Stimulated activated CD4-positive, alpha-beta T cell treated with anti-CD3 and anti-CD28 coated beads, Interleukin-2, amount 100 ng/mL, for 48 hours (primary cell): Measurements from ENCODE around the gene CECR2.
"Not testable (repeated sequence)": the region's sequence is repeated elsewhere in the genome, so short reads cannot be mapped to it uniquely, and the experiment has no call there.

Source experiments
- DNase-seq, 2 donors: peaks; one replicate each; pipeline ENCODE4 v3.0.0-alpha.2; 2020

The CECR2 gene

GRCh38 chr22:17471886-17472535, 102.8 kb downstream of the CECR2 start:
- no peak for DNase-seq

GRCh38 chr22:17472932-17473331, 103.7 kb downstream of the CECR2 start:
- DNase-seq: no peak

DNA sequence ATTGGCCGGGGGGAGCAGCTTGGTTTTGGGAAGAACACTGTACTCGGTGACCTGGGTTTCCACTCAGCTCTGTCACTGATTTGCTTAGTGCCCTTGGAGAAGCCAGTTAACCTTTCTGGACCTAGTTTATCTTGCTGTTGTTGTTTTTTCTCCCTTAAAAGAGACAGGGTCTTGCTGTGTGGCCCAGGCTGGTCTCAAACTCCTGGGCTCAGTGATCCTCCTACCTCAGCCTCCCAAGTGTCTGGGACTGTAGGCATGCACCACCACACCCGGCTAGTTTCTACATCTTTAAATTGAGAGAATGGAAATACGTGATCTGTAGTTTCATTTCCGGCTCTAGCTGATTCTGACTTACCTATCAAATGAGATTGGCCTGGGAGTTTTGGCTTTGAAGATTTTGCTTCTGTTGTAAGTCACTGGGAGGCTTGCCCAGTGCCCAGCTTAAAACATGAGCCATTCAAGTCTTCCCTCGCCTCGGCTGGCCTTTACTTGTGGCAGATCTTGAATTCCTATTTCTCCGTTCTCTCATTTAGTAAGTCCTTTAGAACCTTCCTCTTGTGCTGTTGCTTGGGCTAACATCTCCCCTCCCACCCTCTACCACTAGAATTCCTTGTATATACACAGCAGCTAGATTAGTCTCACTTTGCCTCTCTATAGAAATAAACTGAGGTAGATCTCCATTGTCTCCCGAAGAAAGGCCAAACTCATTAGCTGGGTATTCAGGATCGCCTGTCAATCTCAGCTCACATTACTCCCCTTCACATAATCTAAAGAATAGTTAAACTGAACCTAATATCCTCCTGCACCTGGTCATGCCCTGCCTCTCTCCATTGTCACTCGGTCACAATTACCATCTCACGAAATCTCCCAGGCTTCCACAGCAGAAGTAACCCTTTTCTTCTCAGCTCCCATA, 106.3 kb downstream of the CECR2 start:
- no peak for DNase-seq

DNA sequence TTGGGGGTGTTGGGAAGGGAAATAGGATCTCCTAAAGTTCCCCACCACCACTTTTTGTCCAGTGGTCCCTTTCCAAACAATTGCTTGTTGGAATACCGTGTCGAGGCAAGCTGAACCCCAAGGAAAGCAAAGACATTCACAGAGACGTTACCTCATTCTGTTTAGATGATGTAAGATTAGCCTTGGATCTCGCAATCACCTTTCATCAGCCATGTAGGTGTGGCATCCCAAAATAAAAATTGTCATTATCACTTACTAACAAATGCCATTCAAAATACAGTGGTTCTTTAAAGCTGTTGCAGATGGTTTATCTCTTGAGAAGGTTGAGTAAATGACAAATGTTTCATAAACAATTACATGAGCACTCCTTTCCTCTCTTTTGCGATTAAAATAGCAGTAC, 107.6 kb downstream of the CECR2 start:
- no peak for DNase-seq

- DNase-seq: no peak
Measured at GRCh38 chr22:17477391-17477833, 108.2 kb downstream of the CECR2 start.

- DNase-seq: no peak
Measured at GRCh38 chr22:17479135-17479534, 109.9 kb downstream of the CECR2 start.

DNA sequence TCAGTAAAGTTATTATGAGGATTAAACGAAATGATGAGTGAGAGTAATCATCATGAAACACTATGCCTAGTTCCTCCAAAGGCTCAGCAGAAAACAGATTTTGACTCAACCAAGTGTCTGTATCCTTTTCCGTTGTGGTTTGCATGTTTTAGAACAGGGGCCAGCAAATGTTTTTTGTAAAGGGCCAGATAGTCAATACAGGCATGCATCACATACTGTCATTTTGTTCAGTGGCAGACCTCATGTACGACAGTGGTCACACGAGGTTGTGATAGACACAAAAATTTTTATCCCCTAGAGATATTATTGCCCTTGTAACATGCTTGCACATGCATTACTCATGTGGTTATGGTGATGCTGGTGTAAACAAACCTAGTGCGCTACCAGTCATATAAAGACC, 112.2 kb downstream of the CECR2 start:
- no peak for DNase-seq

DNA sequence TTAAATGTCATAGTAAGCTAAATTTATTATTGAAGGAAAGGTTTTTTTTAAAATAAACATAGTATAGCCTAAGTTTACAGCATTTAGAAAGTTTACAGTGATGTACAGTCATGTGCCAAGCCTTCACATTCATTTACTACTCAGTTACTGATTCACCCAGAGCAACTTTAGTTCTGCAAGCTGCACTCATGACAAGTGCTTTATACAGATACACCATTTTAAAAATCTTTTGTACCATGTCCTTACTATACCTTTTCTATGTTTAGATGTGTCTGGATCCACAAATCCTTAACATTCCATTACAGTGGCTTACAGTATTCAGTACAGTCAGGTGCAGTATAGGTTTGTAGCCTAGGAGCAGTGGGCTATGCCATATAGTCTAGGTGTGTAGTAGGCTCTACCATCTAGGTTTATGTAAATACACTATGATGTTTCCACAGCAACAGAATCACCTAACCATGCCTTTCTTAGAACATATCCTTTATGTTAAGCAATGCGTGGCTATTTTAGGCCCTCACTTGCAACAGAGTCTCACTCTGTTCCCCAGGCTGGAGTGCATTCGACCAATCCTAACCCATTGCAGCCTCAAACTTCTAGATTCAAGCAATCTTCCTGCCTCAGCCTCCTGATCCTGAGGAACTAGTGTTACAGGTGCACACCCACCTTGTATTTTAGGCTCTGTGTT, 114.6 kb downstream of the CECR2 start:
- no peak for DNase-seq

GRCh38 chr22:17484608-17485007, 115.3 kb downstream of the CECR2 start:
- no peak for DNase-seq

- no peak for DNase-seq
Measured at GRCh38 chr22:17486313-17486712, 117.1 kb downstream of the CECR2 start.

DNA sequence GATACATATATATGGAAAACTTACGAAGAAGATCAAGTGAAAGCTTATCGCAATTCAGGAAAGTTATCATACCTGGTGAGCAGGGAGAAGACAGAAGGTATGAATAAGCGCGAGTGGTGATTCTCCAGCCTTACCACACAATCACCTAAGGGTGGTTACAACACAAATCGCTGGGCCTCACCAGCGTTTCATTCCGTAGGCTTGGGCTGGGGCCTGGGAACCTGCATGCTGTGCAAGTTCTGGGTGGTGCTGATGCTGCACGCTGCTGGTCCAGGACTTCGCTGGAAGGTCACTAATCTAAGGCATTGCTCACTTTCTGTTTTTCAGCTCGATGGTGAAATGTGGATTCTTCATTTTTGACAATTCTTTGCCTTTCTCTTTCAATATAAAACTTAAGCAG, 117.5 kb downstream of the CECR2 start:
- no peak for DNase-seq

DNA sequence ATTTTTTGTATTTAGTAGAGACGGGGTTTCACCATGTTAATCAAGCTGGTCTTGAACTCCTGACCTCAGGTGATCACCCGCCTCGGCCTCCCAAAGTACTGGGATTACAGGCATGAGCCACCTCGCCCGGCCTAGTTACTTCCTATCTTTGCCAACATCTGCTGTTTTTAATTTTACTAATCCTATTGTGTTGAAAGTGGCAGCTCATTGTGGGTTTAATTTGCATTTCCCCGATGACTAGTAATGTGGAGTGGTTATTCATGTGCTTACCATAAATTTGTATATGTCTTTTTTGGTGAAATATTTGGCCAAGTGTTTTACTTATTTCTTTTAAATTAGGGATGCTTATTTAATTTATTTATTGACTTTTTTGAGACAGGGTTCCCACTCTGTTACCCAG, 119.8 kb downstream of the CECR2 start:
- no peak for DNase-seq

DNA sequence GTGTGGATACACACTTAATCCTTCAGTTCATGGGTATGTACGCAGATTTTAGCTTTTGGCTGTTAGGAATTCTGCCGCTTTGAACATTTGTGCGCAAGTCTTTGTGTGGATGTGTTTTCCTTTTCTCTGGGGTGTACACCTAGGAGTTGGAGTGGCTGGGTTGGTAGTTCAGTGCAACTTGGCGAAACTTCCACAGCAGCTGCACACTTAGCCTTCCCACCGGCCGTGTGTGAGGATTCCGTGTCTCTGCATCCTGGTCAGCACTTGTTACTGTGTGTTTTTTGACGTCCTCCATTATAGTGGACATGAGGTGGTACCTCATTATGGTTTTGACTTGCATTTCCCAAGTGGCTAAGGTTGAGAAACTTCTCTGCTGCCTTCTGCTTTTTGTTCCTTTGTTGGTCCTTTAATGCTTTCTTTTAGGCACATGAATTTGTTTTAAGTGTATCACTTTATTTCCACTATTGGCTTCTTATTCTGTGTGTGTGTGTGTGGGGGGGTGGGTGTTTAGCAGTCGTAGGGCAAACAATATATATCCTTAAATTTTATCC, 121.9 kb downstream of the CECR2 start:
- DNase-seq: no peak

- no peak for DNase-seq
Measured at GRCh38 chr22:17492247-17492646, 123.0 kb downstream of the CECR2 start.

DNA sequence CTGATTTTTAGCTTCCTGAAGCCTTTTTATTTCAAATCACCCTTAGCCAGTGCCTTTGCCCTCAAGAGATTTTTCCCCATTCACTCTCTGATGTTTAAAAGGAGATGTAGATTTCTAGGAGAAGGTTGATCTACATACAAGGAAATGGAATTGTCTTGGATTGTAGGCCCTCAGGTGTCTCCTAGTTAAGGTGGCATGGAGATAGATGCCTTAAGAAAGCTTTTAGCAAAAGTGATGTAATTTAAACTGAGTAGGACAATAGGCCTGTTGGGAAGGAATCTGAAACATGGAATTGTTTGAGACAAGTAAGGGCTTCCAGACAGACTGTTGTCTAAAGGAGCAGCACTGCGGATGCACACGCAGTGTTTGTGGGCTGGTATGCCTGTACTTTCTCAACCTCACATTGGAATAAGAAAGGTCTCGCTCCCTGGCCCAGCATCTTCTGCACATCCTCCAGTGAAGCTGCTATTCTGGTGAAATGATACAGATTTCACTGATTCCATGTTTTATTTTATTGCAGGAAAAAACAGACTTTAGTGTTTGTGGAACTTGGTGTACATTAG, 124.2 kb downstream of the CECR2 start:
- no peak for DNase-seq

GRCh38 chr22:17496841-17497240, 127.6 kb downstream of the CECR2 start:
- DNase-seq: no peak

- DNase-seq: peak in 1 of 2 donors; percentile 24
Measured at GRCh38 chr22:17501679-17502285, 132.5 kb downstream of the CECR2 start.

- DNase-seq: no peak
Measured at GRCh38 chr22:17508110-17508509, 138.8 kb downstream of the CECR2 start.

GRCh38 chr22:17512960-17513359, 143.7 kb downstream of the CECR2 start:
- no peak for DNase-seq

GRCh38 chr22:17513612-17514011, 144.4 kb downstream of the CECR2 start:
- DNase-seq: no peak

- no peak for DNase-seq
Measured at GRCh38 chr22:17514084-17514483, 144.8 kb downstream of the CECR2 start.

DNA sequence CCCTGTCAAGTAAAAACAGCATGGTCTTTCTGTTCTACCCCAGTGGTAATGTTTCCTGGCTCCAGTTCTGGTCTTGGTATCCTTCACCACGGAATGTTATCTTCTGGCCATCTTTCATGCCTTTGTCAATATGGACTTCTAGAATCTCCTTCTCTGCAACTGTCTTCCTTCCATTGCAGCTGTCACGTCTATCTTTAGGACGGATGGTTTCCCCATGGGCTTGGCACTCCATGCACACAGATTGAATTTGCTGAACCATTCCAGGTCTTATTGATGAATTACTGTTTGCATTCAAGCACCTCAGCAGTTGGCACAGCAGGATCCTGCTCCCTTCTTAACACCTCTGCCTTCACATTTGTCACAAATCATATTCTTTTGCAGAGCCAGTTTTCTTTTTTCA, 149.1 kb downstream of the CECR2 start:
- no peak for DNase-seq

DNA sequence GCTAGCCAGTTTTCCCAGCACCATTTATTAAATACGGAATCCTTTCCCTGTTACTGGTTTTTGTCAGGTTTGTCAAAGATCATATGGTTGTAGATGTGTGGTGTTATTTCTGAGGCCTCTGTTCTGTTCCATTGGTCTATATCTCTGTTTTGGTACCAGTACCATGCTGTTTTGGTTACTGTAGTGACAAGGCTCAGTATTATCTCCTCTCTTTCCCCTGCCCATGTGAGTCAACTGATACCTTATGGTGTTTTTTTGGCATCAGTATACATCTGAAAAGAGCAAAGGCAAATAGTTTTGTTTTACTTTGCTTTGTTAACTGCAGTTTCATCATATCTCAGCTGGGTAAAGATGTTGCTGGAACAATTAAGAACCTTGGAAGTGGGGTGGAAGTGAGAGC, 152.7 kb downstream of the CECR2 start:
- not testable (repeated sequence) for DNase-seq
